A673 (cell line): ENCODE measurements around the gene FGFR2.

Experiments
- EZH2 ChIP-seq: fragments of 200-600 bp; sonication (generic); IDR thresholded peaks from 2 replicates; pipeline ENCODE4 v1.6.1; 2017; ENCODE audit warnings: borderline replicate concordance, low read depth, mild to moderate bottlenecking, mixed read lengths, antibody characterized with exemption, low read length; ENCODE audit not compliant: poor library complexity, severe bottlenecking
- TF ChIP-seq, protein P1 (sequence below): fragments of 300-800, 200-600 bp; sonication (generic); conservative IDR thresholded peaks from 2 replicates; pipeline ENCODE4 v1.5.1; 2017; ENCODE audit warnings: low read depth, mild to moderate bottlenecking, antibody characterized with exemption, low read length, moderate library complexity, mixed read lengths

- TF ChIP-seq EZH2, result no peak
- TF ChIP-seq, protein P1, sequence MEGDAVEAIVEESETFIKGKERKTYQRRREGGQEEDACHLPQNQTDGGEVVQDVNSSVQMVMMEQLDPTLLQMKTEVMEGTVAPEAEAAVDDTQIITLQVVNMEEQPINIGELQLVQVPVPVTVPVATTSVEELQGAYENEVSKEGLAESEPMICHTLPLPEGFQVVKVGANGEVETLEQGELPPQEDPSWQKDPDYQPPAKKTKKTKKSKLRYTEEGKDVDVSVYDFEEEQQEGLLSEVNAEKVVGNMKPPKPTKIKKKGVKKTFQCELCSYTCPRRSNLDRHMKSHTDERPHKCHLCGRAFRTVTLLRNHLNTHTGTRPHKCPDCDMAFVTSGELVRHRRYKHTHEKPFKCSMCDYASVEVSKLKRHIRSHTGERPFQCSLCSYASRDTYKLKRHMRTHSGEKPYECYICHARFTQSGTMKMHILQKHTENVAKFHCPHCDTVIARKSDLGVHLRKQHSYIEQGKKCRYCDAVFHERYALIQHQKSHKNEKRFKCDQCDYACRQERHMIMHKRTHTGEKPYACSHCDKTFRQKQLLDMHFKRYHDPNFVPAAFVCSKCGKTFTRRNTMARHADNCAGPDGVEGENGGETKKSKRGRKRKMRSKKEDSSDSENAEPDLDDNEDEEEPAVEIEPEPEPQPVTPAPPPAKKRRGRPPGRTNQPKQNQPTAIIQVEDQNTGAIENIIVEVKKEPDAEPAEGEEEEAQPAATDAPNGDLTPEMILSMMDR, result no peak
Measured at GRCh38 chr10:121611393-121612159, 13.3 kb upstream of the FGFR2 start.
